Neutrophil (primary cell): ENCODE data around the gene SRRM4.

Experiments used
- H3K27ac ChIP-seq: fragments of 200-600 bp; sonication (generic); 2 replicates; pipeline ENCODE4 v1.5.1; 2016; ENCODE audit warnings: mild to moderate bottlenecking, moderate library complexity
- H3K27me3 ChIP-seq: fragments of 200-600 bp; sonication (generic); 2 replicates; pipeline ENCODE4 v1.6.0; 2016; ENCODE audit warnings: mild to moderate bottlenecking
- H3K36me3 ChIP-seq: fragments of 200-600 bp; sonication (generic); 2 replicates; pipeline ENCODE4 v1.5.1; 2017
- H3K4me1 ChIP-seq, 2 experiments: fragments of 200-600 bp in 1 of 2; sonication (generic) in 1 of 2; 1 replicate in 1 of 2; 2 replicates in 1 of 2; pipeline versions ENCODE4 v1.5.1 to v1.6.1; 2013 to 2016; ENCODE audit warnings: low read depth in 1 of 2, low read length in 1 of 2, mild to moderate bottlenecking in 1 of 2, moderate library complexity in 1 of 2; ENCODE audit not compliant: control insufficient read depth in 1 of 2, insufficient read depth in 1 of 2
- H3K4me3 ChIP-seq, 2 experiments: fragments of 200-600 bp in 1 of 2; sonication (generic) in 1 of 2; 1 replicate in 1 of 2; 2 replicates in 1 of 2; pipeline ENCODE4 v1.5.1; 2013 to 2016; ENCODE audit warnings: low read depth in 1 of 2, low read length in 1 of 2, mild to moderate bottlenecking in 1 of 2, moderate library complexity in 1 of 2
- H3K9me3 ChIP-seq: fragments of 200-600 bp; sonication (generic); 2 replicates; pipeline ENCODE4 v1.5.1; 2016
- TF ChIP-seq, protein P1 (sequence below): fragments of 200-600 bp; sonication (generic); IDR thresholded peaks from 2 replicates; pipeline ENCODE4 v1.5.1; 2016; ENCODE audit warnings: antibody characterized with exemption

The SRRM4 gene

DNA sequence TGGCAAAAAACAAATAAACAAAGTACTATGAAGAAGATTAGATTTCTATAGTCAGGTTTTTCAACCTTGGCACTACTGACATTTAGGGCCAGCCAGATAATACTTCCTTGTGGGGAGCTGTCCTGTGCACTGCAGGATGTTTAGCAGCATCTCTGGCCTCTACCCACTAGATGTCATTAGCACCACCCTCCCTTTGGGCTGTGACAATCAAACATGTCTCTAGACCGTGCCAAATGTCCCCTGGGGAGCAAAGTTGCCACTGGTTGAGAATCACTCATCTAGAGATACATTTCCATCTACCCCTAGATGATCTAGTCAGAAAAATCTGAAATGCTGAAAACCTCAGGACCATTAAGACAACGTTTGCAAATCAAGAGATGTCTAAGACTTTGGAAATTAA, 29.9 kb downstream of the SRRM4 start:
- no peaks in the 10 kb centered on the region for H3K36me3 ChIP-seq
- no peaks in the 10 kb centered on the region for H3K4me1 ChIP-seq
- no peaks in the 10 kb centered on the region for H3K9me3 ChIP-seq
- TF ChIP-seq, protein P1, sequence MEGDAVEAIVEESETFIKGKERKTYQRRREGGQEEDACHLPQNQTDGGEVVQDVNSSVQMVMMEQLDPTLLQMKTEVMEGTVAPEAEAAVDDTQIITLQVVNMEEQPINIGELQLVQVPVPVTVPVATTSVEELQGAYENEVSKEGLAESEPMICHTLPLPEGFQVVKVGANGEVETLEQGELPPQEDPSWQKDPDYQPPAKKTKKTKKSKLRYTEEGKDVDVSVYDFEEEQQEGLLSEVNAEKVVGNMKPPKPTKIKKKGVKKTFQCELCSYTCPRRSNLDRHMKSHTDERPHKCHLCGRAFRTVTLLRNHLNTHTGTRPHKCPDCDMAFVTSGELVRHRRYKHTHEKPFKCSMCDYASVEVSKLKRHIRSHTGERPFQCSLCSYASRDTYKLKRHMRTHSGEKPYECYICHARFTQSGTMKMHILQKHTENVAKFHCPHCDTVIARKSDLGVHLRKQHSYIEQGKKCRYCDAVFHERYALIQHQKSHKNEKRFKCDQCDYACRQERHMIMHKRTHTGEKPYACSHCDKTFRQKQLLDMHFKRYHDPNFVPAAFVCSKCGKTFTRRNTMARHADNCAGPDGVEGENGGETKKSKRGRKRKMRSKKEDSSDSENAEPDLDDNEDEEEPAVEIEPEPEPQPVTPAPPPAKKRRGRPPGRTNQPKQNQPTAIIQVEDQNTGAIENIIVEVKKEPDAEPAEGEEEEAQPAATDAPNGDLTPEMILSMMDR = no peak
- H3K4me3 ChIP-seq = no peak overlapping the region
- no peak overlapping the region for H3K27ac ChIP-seq
- H3K27me3 ChIP-seq = peaks cover 25% of the 10 kb centered on the region

GRCh38 chr12:119012179-119012578, 30.8 kb downstream of the SRRM4 start:
- H3K36me3 ChIP-seq = no peaks in the 10 kb centered on the region
- no peak overlapping the region for H3K27ac ChIP-seq
- TF ChIP-seq, protein P1 = no peak
- H3K9me3 ChIP-seq = no peaks in the 10 kb centered on the region
- H3K4me3 ChIP-seq = no peak overlapping the region
- no peaks in the 10 kb centered on the region for H3K4me1 ChIP-seq
- peaks cover 18% of the 10 kb centered on the region for H3K27me3 ChIP-seq

- Histone ChIP-seq H3K4me1 (no peaks in the 10 kb centered on the region), H3K27ac (no peak overlapping the region), H3K4me3 (no peak overlapping the region), H3K36me3 (no peaks in the 10 kb centered on the region), H3K27me3 (peaks cover 17% of the 10 kb centered on the region), H3K9me3 (no peaks in the 10 kb centered on the region)
- TF ChIP-seq, protein P1 = no peak
Observed at GRCh38 chr12:119013023-119013422, 31.7 kb downstream of the SRRM4 start.

DNA sequence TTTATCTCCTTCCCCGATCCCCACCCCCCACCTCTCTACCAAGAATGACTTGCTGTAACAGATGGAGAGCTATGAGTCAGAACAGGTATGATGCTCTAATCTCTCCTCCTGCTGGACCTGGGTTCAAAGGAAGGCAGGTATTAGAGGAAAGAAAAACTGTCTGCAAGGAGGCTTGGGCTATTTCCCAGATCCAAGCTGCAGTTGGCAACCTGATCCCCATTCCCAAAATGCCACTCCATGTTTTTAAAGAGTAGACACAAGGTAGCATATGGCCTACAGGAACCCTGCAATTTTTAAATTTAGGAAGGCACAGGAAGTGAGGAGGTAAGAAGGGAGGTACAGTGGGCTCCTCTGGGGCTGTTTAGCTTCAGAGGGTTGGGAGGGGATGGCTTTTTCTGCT, 33.0 kb downstream of the SRRM4 start:
- H3K4me3 ChIP-seq = no peak overlapping the region
- H3K4me1 ChIP-seq = no peaks in the 10 kb centered on the region
- no peaks in the 10 kb centered on the region for H3K9me3 ChIP-seq
- H3K27ac ChIP-seq = no peak overlapping the region
- peaks cover 11% of the 10 kb centered on the region for H3K27me3 ChIP-seq
- H3K36me3 ChIP-seq = no peaks in the 10 kb centered on the region
- TF ChIP-seq, protein P1 = no peak

- Histone ChIP-seq H3K36me3 (no peaks in the 10 kb centered on the region), H3K27ac (no peak overlapping the region), H3K4me3 (no peak overlapping the region), H3K27me3 (peaks cover 11% of the 10 kb centered on the region), H3K9me3 (no peaks in the 10 kb centered on the region), H3K4me1 (no peaks in the 10 kb centered on the region)
- TF ChIP-seq, protein P1 = no peak
Observed at GRCh38 chr12:119016715-119017114, 35.4 kb downstream of the SRRM4 start.

DNA sequence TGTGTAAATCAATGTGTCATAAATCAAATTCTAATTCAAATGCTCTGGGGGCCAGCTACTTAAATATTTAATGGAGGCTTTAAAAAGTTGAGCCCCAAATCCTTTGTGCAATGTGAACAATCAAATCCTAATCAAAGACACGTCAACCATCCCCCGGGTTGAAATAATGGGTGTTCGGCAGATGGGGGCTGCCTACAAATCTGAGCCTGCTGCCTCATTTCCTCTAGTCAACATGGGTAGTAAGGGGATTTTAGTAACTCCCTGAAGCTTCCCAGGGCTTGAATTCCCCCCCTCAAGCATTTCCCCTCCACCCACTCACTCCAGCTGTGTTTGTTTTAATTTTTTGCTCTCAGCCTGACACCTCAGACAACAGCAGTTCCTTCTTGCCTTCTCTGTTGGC, 37.8 kb downstream of the SRRM4 start:
- H3K27ac ChIP-seq = no peak overlapping the region
- H3K4me1 ChIP-seq = no peaks in the 10 kb centered on the region
- H3K36me3 ChIP-seq = no peaks in the 10 kb centered on the region
- TF ChIP-seq, protein P1 = no peak
- H3K27me3 ChIP-seq = peaks cover 11% of the 10 kb centered on the region
- no peaks in the 10 kb centered on the region for H3K9me3 ChIP-seq
- no peak overlapping the region for H3K4me3 ChIP-seq
